ENCODE results near the gene WAC. TPM values are rescaled to one million over a fixed set of nuclear protein-coding genes. Genes with fewer than 3 reads are reported as not detected.

The WAC gene
- total and polyA plus RNA-seq, 9 of the 15 experiments (the other 6 are each of a cell fraction or from before 2014, with no cell fraction given), result 24.8 to 123 (median 78.2) TPM

GRCh38 chr10:28496481-28496961 is 36.4 kb upstream of the WAC start (continued):
- no peak for TF ChIP-seq FOXP1 (CRISPR knock-in tag; IDR thresholded peaks at IDR 0.05)
- TF ChIP-seq DEAF1 (CRISPR knock-in tag; IDR thresholded peaks at IDR 0.05), result no peak
- no peak for TF ChIP-seq ZNF41 (CRISPR knock-in tag; conservative IDR thresholded peaks at IDR 0.05)
- TF ChIP-seq E2F1 (CRISPR knock-in tag; IDR thresholded peaks at IDR 0.05), result no peak
- no peak for TF ChIP-seq RBM39 (optimal IDR thresholded peaks at IDR 0.05; ENCODE audit: low read depth, low read length)
- TF ChIP-seq CTBP1 (IDR thresholded peaks at IDR 0.05; ENCODE audit: borderline replicate concordance), result peak; percentile 79
- no peak for TF ChIP-seq MGA (IDR thresholded peaks at IDR 0.05)
- no peak for TF ChIP-seq GTF2E2 (tag; IDR thresholded peaks at IDR 0.05)
- TF ChIP-seq ZBTB1 (CRISPR knock-in tag; IDR thresholded peaks at IDR 0.05; ENCODE audit: borderline replicate concordance, low read depth), result no peak
- TF ChIP-seq KAT2B (IDR thresholded peaks at IDR 0.05; ENCODE audit: low read depth, low read length), result no peak
- no peak for TF ChIP-seq FOXP4 (CRISPR knock-in tag; IDR thresholded peaks at IDR 0.05; ENCODE audit: borderline replicate concordance)
- TF ChIP-seq POLR2AphosphoS2 (IDR thresholded peaks at IDR 0.05; ENCODE audit: low read length), result no peak

Measured in K562 (cell line).